HG03103 (cell line): ENCODE data around the gene DDX59.
A peak's percentile ranks its signal among the peaks of the same experiment; 100 is the strongest.

Source experiments
- ATAC-seq: cut with Tn5 transposase; IDR thresholded peaks from one replicate; pipeline ENCODE4 v1.9.1; 2021; ENCODE audit warnings: low read depth; ENCODE audit not compliant: unreplicated experiment

The DDX59 gene

DNA sequence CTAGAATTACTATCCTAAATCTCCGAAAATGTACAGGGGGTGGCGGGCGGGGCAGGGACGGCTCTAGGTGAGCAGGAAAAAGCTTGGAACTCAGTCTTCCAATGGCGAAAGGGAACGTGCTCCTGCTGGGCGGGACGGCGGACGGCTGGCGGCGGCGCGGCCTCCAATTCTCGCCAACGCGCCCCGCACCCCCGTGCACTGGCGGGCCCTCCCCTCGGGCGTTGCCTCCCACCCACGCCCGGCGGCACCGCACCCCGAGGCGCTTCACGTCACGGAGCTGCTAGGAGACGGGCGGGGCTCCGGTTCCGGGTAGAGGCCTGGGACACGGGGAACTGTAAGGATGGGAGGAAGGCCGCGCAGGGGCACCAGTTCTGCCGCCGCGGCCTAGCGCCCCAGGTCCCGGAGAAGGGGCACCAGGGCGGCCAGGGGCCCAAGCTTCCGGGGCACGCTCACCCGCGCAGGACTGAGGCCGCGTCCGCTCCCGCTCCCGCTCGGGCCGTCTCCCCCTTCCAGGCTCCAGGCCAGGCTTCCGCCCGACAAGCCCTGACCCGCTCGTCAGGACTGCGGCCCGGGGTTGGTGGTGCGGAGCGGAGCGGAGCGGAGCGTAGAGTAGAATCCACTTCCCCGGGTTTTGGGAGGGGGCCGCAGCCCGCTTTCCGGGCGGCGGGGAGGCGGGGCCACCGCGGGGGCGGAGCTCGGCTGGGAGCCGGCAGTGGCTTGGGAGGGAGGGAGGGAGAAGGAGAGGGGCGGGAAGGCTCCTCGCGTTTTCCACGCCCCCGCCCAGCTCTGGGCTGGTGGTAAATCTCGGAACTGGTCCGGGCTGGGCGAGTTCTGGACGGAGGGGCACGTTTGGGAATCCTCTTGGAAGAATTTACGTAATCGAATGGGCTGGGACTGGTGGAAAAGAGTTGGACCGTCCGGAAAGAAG lies at the start of gene DDX59:
DDX59 (minus strand) TSS at position 594 of the 928 bp plus-strand sequence. CDS start 3,167 bp downstream, outside the sequence.
- ATAC-seq, result peak; percentile 75

DNA sequence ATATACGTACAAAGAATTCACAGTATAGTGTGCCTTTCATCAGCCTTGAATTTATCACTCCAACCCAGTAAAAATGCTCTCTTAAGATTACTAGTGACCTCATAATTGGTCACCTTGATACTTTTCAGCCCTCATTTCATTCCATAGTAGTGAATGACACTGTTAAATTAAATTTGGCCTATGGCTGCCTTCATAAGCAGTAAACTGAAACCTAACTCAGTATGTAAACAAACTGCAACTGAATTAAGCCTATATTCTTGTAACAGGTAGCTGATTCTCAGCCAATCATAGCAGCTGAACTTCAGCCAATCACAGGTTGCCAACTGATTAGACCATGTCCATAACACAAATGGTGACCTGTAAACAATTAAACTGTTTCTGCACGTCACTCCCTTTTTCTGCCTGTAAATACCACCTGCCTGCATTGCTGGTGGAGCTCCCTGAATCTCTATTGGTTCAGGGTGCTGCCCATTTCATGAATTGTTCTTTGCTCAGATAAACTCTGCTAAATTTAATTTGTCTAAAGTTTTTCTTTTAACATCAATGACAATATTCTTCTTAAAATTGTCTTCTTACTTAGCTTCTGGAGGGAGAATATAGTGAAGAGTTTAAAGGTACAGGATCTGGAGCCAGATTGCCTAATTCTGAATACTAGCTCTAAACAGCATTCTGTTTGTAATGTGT lies 44.9 kb upstream of the DDX59 start:
- ATAC-seq, result no peak

DNA sequence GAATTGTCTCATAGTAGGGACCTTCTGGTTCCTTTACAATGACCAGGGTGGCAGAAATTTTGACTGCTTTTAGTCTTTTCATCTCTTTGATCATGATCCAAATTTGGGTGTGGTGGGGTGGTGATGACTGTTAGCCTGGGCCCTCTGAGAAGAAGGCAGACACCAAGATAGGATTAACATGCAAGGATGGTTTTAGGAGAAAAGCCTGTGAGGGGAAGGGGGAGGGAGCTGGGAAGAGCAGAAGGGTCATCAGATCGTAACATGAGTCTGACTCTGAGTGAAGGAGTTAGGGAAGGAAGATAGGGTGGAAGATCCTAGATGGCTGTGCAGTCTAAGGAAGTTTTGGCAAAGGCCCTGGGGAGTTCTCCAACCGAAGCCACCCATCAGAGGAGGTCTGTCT lies 40.5 kb upstream of the DDX59 start:
- no peak for ATAC-seq

DNA sequence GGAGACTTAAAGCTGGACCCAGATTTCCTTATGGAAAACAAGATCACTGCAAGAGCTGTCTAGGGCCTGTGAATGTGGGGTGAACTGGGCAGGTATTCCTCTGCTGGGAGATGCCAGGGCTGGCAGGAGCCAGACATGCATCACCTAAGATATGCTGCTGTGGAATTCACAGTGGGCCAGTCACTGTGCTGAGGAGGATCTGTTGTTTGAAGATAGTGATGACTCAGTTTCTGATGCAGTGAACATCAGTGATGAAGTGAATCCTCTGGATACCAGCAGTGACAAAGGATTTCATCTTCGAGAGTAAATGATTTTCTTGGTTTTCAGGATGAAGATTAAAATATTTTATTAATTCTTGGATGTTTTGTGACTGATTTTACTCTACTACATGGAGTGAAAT lies 39.1 kb upstream of the DDX59 start:
- ATAC-seq, result no peak

DNA sequence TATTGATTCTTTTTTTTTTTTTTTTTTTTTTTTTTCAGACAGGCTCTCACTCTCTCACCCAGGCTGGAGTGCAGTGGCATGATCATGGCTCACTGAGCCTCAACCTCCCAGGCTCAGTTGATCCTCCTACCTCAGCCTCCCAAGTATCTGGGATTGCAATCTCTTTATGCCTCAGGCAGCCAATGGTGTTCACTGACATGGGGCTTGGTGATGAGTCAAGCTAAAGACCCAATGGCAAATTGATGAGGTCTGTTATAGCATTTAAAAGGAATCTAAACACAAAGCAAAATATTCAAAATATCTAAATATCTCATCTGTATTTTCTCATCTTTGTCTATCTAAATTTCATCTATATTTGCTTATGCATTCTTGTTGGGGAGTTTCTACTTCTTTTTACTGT lies 38.5 kb upstream of the DDX59 start:
- ATAC-seq, result no peak

DNA sequence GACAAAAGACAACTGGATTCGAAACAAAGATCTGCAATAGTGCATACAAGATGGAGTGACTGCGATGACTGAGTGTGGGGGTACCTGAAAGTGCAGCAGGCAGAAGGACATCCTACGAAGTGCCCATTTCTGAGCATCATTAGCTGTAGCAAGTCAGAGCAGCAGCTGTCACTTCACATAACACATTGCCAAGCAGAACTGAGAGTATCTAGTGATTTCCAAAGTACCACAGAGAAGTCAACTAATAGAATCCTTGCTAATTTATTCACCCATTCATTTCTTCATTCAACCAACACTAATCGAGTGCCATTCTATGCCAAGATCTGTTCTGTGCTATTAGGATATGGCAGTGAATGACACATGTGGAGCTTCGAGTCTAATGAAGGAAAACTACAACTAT lies 37.4 kb upstream of the DDX59 start:
- ATAC-seq, result no peak

DNA sequence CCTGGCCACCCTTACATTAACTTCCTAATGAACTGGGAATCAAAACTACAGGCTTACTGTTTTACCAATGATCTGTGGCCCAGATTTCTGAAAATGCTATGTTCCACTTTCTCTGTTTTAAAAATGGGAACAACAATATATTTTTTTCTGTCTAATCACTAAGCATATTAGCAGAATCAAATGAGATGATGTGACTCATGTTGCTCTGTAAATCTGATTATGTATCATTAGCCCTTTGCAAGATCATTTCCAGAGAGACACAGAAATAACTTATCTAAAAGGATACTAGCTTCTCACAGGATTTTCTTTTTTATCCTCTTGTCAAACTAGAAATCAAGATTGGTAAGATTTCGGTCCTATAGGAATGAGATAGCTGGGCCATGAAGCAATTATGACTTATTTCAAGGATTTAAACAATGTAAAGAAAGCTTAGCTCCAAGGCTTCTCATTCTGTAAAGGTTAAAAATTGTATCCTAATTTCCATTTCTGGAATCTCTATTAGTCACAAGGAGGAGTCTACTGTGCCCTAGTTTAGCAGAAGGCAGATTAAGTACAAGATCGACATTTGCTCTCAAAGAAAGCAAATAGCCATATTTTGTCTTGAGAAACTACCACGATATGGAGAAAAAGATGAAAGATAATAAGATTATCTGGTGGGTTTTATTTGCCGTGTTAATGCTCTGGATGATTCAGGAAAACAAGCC lies 36.6 kb upstream of the DDX59 start:
- ATAC-seq, result no peak

DNA sequence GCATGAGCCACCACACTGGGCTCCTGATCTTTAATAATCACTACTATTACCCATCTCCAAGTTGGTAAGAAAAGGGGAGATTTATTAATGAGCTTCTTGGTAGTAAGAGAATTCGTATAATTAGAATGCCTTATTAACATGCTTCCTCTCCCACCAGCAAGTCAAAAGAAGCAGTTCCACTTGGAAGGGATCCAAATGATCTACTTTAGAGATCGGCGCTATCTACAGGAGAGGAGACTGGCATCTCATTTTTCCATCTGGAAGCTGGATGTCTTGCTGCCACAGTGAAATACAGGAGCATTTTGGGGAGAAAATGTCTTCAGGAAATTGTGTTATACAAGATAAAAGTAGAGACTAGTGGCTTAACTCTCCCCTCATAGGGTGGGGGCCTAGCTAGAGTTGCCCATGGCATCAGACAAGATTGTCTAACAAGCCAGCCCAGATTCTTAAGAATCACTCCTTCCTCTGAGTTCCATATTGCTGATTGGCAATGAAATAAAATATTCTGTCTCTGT lies 35.3 kb upstream of the DDX59 start:
- ATAC-seq, result no peak

DNA sequence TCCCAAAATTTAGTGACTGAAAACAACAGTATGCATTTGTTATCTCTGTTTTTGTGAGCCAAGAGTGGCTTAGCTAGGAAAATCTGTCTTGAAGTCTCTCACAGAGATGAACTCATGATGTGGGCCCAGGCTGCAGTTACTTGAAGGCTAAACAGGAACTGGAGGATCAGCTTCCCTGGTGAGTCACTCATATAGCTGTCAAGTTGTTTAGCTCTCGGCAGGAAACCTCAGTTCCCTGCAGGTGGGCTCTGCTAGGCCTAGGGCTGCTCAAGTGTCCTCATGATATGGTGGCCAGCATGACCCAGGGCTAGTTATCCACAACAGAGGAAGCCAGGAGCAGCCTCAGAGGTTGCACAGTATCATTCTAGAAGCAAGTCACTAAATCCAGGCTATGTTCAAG lies 30.2 kb upstream of the DDX59 start:
- no peak for ATAC-seq

DNA sequence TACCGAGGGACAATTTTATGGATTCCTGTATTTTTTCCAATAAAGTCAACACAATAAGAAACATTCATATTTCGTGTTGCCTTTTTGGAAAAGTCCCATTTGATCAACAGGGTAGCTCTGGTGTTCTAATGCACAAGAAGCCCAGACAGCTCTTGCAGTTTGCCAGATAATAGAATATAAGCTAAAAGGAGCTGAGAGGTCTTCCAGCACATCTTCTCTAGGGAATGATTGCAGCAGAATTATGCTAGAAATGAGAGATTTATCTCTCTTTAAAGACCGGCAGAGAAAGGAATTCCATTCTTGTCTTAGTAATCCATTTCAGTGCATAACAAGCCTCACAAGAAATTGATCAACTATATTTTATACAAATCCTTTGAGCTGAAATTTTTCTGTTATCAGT lies 25.0 kb upstream of the DDX59 start:
- ATAC-seq, result no peak

DNA sequence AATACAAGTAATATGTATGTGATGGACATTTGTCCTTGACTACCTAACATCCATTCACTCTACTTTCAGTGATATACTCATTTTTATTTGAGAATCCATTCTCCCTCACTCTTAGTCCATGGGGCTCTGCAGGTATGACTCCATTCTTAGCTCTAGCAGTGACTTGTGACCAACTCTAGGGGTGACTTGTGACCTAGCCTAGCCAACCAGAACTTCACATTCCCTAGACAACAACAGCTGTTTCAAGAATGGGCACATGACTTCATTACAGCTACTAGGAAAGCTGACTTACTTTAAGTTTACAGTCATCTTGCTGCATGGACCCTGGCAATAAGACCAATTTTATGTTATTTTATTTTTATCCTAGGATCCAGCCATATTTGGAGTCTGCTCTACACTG lies 23.6 kb upstream of the DDX59 start:
- ATAC-seq, result no peak

DNA sequence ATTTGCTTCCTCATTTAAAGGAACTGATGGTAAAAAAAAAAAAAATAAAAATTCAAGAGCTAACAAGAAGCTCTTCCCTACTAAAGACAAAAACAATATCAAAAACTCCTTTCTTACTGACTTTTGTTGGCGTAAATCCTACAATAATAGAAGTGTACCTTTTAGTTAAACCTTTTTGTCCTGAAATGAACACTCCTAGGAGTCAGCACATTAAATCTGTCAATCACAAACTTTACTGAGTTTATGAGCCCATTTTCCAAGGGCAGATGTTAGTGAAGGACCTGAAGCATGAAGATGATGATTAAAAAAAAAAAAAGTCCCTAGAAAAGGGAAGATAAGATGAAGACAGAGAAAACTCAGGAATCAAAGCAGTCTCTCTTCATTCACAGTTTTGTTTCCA lies 22.6 kb upstream of the DDX59 start:
- no peak for ATAC-seq

DNA sequence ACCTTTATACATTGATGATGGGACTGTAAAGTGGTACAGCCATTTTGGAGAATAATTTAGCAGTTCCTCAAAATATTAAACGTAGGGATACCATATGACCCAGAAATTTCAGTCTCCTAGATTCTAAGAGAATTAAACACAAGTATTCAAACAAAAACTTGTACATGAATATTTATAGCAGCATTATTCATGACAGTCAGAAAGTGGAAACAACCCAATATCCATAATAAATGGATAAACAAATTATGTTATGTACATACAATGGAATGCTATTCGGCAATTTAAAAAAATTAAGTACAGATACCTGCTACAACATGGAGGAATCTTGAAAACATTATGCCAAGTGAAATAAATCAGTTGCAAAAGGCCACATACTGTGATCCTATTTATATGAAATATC lies 16.9 kb upstream of the DDX59 start:
- ATAC-seq, result no peak

DNA sequence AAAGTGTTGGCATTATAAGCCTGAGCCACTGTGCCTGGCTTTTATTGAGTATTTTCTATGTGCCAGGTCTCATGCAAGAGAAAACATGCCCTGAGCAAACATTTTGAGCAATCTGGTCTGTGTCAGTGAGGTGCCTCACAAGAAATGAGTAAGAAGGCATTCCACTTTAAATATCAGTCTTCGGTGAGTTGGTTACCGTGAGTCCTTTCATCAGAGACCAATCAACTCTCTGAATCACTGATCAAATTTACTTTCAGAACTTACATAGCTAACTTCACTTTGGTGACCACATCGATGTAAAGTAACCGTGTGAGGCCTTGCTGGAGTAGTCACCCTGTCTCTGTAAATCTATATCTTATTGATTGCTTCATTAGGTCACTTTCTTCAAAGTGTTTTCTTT lies 14.3 kb upstream of the DDX59 start:
- no peak for ATAC-seq

DNA sequence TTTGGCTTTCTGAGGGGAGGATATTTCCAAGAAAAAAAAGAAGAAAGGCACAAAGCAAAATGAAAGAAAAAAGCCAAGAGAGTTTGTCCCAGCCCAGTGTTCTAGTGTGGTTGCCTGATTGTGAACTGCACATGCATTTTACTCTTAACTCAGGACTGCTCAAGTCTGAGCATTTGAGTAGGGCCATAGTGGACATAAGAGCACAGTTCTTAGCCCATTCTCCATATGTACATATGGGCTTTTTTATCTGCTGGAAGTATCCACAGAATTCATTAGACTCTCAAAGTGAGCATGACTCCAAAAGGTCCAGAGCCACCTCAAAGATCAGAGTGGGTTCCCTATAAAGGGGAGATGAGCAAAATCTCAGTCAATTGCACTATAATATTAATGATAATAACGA lies 13.6 kb upstream of the DDX59 start:
- no peak for ATAC-seq

DNA sequence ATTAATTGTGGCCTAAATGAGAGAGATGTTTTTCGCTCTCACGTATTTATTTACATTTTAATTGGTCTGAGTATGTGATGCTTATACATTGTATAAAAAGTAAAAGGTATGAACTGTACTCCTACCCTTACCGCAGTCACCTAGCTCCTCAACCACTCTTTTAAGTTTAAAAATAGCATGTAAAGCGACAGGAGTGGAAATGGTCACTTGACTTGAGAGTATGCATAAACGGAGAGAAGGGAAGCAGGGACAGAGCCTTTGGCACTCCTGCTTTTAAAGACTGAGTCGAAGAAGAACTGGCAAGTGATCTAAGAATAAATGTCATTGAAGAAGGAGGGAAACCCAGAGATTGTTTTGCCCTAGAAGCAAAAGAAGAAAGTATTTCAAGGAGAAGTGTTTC lies 11.5 kb upstream of the DDX59 start:
- no peak for ATAC-seq

DNA sequence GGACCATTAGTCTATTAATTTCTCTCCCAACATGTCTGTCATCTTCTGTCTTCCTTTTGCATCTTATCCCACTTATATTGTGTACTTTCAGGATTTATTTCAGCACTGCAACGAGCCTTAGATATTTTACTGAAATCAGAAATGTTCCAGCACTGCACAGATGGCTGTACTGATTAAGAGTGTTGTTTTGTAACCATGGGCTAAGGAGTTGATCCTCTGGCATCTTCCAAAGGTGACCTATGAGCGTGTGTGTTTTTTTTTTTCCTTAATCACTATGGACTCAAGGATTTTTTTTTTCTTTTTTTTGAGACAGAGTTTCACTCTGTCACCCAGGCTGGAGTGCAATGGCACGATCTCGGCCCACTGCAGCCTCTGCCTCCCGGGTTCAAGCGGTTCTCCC lies 7.1 kb upstream of the DDX59 start:
- no peak for ATAC-seq

DNA sequence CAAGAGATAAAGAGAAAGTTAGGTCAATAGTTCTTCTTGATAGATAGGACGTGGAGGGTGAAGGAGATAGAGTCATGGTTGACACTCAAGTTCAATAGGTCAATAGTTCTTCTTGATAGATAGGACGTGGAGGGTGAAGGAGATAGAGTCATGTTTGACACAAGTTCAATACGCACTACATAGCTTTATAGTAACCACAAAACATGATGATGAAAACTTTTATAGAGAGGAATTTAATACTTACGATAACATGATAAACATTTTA lies 5.8 kb upstream of the DDX59 start:
- no peak for ATAC-seq

DNA sequence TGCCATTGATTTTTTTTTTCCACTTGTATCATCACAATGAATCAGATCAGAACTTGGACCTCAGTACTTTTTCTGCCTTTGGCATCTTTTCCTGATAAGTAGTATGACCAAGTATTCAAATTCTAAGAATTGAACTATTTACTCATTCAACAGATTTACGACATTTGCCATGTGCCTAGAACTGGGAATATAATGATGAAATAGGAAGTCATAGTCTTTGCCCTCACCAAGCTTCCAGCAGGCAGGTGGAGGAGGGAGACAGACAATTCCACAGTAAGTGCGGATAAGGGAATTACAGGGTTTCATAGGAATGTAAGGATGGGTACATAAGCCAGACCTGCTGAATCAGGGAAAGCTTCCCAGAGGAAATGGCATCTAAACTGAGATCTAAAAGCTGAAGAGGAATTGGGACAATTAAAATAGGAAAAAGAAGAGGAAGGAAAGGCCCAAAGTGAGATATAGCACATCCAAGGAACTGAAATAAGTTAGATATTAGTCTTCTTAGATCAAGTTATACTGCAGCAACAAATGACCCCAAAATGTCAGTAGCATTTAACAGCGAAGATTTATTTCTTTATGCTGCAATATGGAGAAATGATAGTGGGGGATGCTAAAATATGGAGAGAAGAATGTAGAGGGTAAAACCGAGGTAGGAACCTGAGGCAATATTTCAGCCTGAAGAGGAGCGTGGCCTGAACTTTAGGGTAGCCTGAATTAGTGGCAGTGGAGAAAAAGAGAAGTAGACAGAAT lies 5.3 kb upstream of the DDX59 start:
- ATAC-seq, result no peak

DNA sequence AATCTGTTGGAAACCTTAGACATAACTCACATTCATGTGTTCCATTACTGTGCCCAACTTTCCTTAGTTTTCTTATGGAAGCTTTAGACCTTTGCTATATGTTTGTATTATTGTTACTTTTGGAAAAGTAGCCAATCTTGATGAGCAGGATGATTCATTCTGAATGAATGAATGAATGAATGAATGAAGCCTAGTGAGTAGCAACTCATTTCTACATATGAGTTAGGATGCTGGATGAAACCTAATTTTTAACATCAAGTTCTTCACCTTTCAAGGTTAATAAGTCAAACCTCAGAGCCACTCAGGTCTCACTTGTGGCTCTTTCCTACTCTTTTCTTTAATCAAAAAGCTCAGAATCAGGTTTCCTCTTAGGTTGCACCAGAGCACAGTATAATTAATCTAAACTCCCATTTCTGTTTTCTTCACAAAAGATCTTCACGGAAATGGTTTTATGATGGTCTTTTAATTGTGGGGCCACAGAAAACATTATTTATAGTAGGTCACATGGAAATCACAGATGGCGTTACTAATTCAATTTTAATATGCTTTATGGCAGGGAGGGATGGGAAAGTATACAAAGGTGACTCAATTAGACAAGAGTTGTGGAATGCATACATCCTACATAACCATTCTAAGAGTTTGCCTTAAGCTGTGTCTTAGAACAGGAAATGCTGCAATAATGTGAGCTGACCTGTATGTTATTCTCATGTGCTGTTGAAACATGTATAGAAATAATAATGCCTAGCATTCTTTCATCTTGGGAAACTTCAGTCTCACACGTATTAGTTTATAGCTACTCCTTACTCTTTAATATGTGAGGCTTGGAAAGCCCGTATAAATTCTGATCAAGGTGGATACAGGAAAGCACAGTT lies 4.5 kb upstream of the DDX59 start:
- ATAC-seq, result no peak
